ENCODE results near the gene PDSS2.
"Not testable (repeated sequence)": the region's sequence is repeated elsewhere in the genome, so short reads cannot be mapped to it uniquely, and the experiment has no call there.

The PDSS2 gene

GRCh38 chr6:107418118-107418517 is 41.2 kb downstream of the PDSS2 start:
- DNase-seq (ENCODE audit: low spot score), result no peak

DNA sequence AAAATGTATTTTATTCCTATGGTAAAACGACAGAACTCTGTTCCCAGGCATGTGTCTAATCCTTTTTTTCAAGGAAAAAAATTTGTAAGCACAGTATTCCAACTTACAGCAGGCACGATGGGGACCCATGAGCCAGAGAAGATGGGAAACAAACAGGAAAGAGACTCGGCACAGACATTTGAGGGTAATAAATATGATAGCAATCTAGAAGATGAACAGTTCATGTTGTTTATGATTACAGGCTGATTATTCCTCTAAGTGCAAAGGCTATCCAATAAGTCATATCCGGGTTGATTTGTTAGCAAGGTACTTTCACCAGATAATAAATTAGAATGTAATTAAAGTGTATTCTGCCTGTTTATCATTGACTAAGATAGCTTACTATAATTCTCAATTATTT is 43.2 kb downstream of the PDSS2 start:
- DNase-seq (ENCODE audit: low spot score), result no peak

- no peak for DNase-seq (ENCODE audit: low spot score)
These were observed 45.3 kb downstream of the PDSS2 start for GRCh38 chr6:107413966-107414645.

DNA sequence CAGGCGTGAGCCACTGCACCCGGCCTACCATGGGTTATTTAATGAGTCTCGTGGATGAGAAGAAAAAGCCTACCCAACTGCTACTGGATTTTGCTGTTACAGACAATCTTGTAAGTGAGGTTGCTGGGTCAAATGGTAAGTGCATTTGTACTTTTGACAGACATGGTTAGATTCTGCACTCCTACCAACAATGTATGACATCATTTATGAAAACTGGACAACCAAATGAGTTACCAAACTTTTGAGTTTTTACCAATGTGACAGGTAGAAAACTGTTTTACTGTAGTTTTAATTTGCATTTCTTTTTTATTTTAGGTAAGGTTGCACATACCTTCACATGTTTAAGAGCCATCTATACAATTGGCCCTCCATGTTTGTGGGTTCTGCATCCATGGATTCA is 48.2 kb downstream of the PDSS2 start:
- DNase-seq (ENCODE audit: low spot score), result no peak

- no peak for DNase-seq (ENCODE audit: low spot score)
These were observed 49.4 kb downstream of the PDSS2 start for GRCh38 chr6:107409942-107410341.

GRCh38 chr6:107408714-107409113 is 50.6 kb downstream of the PDSS2 start:
- no peak for DNase-seq (ENCODE audit: low spot score)

DNA sequence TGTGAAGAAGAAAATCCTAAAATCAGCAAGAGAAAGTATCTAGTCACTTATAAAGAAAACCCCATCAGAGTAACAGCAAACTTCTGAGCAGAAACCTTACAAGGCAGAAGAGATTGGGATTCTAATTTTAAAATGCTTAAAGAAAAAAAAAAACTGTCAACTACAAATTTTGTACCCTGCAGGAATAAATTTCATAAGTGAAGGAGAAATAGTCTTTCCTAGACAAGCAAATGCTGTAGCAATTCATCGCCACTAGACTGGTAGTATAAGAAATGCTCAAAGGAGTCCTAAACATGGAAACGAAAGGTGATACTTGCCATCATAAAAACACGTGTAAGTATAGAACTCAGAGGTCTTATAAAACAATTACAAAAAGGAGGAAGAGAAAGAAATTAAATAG is 54.4 kb downstream of the PDSS2 start:
- DNase-seq (ENCODE audit: low spot score), result no peak

GRCh38 chr6:107402533-107402932 is 56.8 kb downstream of the PDSS2 start:
- DNase-seq (ENCODE audit: low spot score), result no peak

GRCh38 chr6:107401573-107401972 is 57.8 kb downstream of the PDSS2 start:
- DNase-seq (ENCODE audit: low spot score), result no peak

DNA sequence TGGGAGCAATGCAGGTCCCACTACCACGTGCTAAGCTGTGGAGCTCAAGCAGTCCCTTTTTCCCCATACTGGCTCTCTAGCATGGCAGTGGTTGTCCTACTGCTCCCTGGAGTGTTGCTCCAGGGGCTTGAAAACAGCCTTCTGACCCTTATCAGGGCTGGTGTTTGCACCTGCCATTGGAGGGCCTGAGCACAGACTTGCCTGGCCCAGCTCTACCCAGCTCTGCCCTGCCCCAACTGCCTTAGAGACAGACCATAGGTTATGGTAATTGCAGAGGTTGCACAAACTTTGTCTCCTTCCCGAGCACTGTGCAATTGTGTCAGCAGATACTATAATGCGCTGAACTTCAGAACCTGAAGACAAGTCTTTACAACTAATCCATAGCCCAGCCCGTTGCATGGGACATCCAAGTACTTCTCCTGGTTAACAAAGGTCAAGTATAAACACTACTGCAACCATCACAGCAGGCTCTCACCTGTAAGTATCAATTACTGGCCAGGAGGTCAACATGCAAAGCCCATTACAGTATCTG is 58.7 kb downstream of the PDSS2 start:
- DNase-seq (ENCODE audit: low spot score), result no peak

DNA sequence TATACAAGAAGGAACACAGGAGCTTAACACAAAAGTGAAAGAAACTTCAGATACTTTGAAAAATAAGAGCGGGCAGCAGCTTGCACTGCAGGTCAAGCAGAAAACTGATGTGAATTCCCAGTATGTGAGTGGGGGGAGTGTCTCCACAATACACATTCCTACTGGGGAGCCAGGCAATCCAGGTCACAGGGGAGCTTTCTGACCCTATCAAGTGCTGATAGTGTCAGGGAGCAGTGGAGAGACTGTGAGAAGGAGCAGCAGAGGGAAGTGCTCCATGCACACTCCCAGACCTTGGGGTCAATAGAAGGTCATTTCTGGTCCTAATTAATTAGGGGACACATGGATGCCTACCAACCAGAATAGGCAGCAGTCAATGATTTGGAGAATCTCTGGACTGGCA is 59.4 kb downstream of the PDSS2 start:
- no peak for DNase-seq (ENCODE audit: low spot score)

- DNase-seq (ENCODE audit: low spot score), result no peak
These were observed 61.4 kb downstream of the PDSS2 start for GRCh38 chr6:107398001-107398400.

DNA sequence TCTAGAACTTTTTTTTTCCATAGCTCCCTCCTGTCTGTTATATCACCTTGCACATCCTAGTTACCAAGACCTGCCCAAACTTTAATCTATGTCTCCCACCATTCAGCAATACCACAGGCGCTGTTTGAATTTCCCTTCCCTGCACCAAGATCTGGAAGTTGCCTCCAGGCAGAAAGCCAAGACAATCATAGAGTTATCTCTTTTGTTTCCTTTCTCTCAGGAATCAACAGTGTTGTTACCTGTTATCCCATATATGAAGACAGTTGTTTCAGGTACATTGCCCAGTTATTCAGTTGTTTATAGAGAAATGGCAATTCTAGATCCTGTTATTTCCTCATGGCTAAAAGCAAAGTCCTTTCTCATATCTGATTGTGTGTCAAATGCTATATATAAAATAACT is 63.2 kb downstream of the PDSS2 start:
- no peak for DNase-seq (ENCODE audit: low spot score)

- DNase-seq (ENCODE audit: low spot score), result no peak
These were observed 67.3 kb downstream of the PDSS2 start for GRCh38 chr6:107392069-107392468.

GRCh38 chr6:107390685-107391435 is 68.5 kb downstream of the PDSS2 start:
- no peak for DNase-seq (ENCODE audit: low spot score)

GRCh38 chr6:107390056-107390455 is 69.3 kb downstream of the PDSS2 start:
- DNase-seq (ENCODE audit: low spot score), result no peak

DNA sequence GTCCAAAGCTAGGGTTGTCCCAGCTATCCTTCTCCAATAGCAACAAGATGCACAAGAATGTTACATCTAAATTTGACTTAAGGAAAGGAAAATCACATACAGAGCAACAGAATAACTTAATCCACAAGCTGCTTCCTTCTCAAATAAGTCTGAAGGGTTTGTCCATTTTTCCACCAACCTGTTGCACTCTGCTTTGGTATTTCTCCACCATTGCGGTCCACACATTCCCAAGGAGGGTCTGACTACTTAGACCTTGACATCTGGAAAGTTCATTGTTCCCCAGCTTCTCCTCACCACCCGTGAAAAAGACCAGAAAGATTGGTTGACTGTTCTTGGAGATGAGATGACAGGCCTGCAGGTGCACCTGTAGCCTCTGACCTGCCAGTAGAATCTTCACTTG is 72.5 kb downstream of the PDSS2 start:
- no peak for DNase-seq (ENCODE audit: low spot score)

DNA sequence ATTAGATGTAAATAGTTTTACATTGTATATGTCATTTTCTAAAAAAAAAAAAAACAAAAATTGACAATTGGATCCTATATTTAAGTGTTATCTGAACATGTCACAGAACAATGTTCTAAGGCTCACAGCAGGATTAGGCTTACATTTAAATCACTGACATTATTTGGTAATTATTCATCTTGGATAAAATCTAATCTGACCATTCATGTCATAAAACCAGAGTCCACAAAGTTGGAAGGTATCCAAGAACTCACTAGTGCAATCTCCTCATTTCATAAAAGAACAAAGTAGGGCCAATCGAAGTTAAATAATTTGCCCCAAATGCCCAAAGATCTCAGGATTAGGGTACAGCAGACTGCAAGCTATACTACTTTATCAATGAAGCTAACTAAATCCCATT is 73.0 kb downstream of the PDSS2 start:
- no peak for DNase-seq (ENCODE audit: low spot score)

DNA sequence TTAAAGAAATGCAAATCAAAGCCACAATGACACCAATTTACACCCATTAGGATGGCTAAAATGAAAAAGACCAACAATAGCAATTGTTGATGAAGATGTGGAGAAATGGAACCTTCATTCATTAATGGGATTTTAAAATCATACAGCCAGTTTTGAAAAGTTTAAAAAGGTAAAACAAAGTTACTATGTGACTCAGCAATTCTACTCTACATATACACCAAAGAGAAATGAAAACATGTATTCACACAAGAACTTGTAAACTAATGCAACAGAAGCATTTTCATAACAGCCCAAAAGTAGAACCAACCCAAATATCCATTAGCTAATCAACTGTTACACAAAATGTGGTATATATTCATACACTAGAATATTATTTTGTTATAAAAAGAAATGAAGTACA is 75.7 kb downstream of the PDSS2 start:
- DNase-seq (ENCODE audit: low spot score), result no peak

GRCh38 chr6:107374264-107374663 is 85.1 kb downstream of the PDSS2 start:
- DNase-seq (ENCODE audit: low spot score), result no peak

DNA sequence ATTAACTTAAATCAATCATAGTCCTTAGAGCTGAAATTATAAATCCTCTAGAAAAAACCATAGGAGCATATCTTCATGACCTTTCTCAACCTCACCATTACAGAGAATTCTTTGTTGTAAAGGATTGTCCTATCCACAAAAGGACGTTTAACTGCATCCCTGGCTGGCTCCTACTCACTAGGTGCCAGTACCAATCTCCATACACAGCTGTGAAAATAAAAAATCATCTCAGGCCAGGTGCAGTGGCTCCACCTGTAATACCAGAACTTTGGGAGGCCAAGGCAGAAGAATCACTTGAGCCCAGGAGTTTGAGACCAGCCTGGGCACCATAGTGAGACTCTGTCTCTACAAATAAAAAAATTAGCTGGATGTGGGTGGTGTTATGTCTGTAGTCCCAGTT is 89.9 kb downstream of the PDSS2 start:
- no peak for DNase-seq (ENCODE audit: low spot score)

GRCh38 chr6:107368471-107368870 is 90.9 kb downstream of the PDSS2 start:
- no peak for DNase-seq (ENCODE audit: low spot score)

DNA sequence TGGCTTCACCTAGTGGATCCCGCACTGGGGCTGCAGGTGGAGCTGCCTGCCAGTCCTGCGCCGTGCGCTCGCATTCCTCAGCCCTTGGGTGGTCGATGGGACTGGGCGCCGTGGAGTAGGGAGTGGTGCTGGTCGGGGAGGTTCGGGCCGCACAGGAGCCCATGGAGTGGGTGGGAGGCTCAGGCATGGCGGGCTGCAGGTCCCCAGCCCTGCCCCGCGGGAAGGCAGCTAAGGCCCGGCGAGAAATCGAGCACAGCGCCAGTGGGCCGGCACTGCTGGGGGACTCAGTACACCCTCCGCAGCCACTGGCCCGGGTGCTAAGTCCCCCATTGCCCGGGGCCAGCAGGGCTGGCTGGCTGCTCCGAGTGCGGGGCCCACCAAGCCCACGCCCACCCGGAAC is 95.2 kb downstream of the PDSS2 start:
- not testable (repeated sequence) for DNase-seq (ENCODE audit: low spot score)

Data from COLO829 (cell line).